HEK293 (cell line): Measurements from ENCODE around the gene TDRD9.

Source experiments
- ZNF138 ChIP-seq: fragments of 450-650 bp; formaldehyde crosslinking; IDR thresholded peaks from 2 replicates; pipeline ENCODE4 v1.5.1; 2016; ENCODE audit warnings: missing biosample characterization, missing genetic modification characterization, borderline replicate concordance
- ZNF23 ChIP-seq: fragments of 450-650 bp; formaldehyde crosslinking; IDR thresholded peaks from 2 replicates; pipeline ENCODE4 v1.5.1; 2016; ENCODE audit warnings: missing biosample characterization, missing genetic modification characterization, borderline replicate concordance
- ZNF24 ChIP-seq: fragments of 450-650 bp; formaldehyde crosslinking; IDR thresholded peaks from 2 replicates; pipeline ENCODE4 v1.5.1; 2016; ENCODE audit warnings: missing biosample characterization, missing genetic modification characterization
- ZNF274 ChIP-seq, 2 experiments: fragments of 200-500 bp in 1 of 2; fragments of 450-650 bp in 1 of 2; sonication (Bioruptor generic) in 1 of 2; formaldehyde crosslinking in 1 of 2; IDR thresholded peaks; 2 replicates each; pipeline versions ENCODE4 v1.5.1 to v1.6.1; 2014 to 2016; ENCODE audit warnings: borderline replicate concordance in 1 of 2, inconsistent platforms in 1 of 2, low read length in 1 of 2, missing biosample characterization in 1 of 2, missing genetic modification characterization in 1 of 2
- ZNF391 ChIP-seq: fragments of 450-650 bp; formaldehyde crosslinking; IDR thresholded peaks from 2 replicates; pipeline ENCODE4 v1.5.1; 2016; ENCODE audit warnings: low read depth, missing biosample characterization, missing genetic modification characterization, borderline replicate concordance
- ZNF473 ChIP-seq: fragments of 450-650 bp; formaldehyde crosslinking; IDR thresholded peaks from 2 replicates; pipeline ENCODE4 v1.5.1; 2017; ENCODE audit warnings: missing biosample characterization, missing genetic modification characterization
- ZNF530 ChIP-seq: fragments of 450-650 bp; formaldehyde crosslinking; IDR thresholded peaks from 2 replicates; pipeline ENCODE4 v1.5.1; 2016; ENCODE audit warnings: low read depth, missing biosample characterization, missing genetic modification characterization
- ZNF610 ChIP-seq: fragments of 450-650 bp; formaldehyde crosslinking; IDR thresholded peaks from 2 replicates; pipeline ENCODE4 v1.5.1; 2016; ENCODE audit warnings: missing biosample characterization, missing genetic modification characterization, borderline replicate concordance
- TF ChIP-seq, protein P1 (sequence below): fragments of 450-650 bp; formaldehyde crosslinking; IDR thresholded peaks from 2 replicates; pipeline ENCODE4 v1.5.1; 2016; ENCODE audit warnings: missing biosample characterization, missing genetic modification characterization, low read depth
- TF ChIP-seq, protein P2 (sequence below): fragments of 450-650 bp; formaldehyde crosslinking; IDR thresholded peaks from 2 replicates; pipeline ENCODE4 v1.5.1; 2016; ENCODE audit warnings: missing biosample characterization, missing genetic modification characterization
- TF ChIP-seq, protein P3 (sequence below): fragments of 450-650 bp; formaldehyde crosslinking; IDR thresholded peaks from 2 replicates; pipeline ENCODE4 v1.5.1; 2016; ENCODE audit warnings: missing biosample characterization, missing genetic modification characterization
- TF ChIP-seq, protein P4 (sequence below): sonication (generic); formaldehyde crosslinking; IDR thresholded peaks from 2 replicates; pipeline ENCODE4 v1.8.1; 2022; ENCODE audit warnings: mild to moderate bottlenecking, moderate library complexity, missing genetic modification reagents
- TF ChIP-seq, protein P5 (sequence below): fragments of 450-650 bp; formaldehyde crosslinking; conservative IDR thresholded peaks from 2 replicates; pipeline ENCODE4 v1.5.1; 2016; ENCODE audit warnings: low read depth, missing biosample characterization, missing genetic modification characterization
- TF ChIP-seq, protein P6 (sequence below): fragments of 450-650 bp; formaldehyde crosslinking; IDR thresholded peaks from 2 replicates; pipeline ENCODE4 v1.5.1; 2016; ENCODE audit warnings: missing biosample characterization, missing genetic modification characterization

DNA sequence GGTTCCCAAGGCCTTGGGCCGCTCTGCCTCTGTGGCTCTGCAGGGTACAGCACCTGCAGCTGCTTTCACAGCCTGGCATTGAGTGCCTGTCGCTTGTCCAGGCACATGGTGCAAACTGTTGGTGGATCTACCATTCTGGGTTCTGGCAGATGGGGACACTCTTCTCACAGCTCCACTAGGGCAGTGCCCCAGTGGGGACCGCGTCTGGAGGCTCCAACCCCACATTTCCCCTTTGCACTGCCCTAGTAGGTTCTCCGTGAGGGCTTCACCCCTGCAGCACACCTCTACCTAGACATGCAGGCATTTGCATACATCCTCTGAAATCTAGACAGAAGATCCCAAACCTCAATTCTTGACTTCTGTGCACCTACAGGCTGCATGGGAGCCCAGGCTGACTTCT is 138.0 kb downstream of the TDRD9 start:
- TF ChIP-seq, protein P1, sequence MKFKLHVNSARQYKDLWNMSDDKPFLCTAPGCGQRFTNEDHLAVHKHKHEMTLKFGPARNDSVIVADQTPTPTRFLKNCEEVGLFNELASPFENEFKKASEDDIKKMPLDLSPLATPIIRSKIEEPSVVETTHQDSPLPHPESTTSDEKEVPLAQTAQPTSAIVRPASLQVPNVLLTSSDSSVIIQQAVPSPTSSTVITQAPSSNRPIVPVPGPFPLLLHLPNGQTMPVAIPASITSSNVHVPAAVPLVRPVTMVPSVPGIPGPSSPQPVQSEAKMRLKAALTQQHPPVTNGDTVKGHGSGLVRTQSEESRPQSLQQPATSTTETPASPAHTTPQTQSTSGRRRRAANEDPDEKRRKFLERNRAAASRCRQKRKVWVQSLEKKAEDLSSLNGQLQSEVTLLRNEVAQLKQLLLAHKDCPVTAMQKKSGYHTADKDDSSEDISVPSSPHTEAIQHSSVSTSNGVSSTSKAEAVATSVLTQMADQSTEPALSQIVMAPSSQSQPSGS: no peak
- TF ChIP-seq, protein P2, sequence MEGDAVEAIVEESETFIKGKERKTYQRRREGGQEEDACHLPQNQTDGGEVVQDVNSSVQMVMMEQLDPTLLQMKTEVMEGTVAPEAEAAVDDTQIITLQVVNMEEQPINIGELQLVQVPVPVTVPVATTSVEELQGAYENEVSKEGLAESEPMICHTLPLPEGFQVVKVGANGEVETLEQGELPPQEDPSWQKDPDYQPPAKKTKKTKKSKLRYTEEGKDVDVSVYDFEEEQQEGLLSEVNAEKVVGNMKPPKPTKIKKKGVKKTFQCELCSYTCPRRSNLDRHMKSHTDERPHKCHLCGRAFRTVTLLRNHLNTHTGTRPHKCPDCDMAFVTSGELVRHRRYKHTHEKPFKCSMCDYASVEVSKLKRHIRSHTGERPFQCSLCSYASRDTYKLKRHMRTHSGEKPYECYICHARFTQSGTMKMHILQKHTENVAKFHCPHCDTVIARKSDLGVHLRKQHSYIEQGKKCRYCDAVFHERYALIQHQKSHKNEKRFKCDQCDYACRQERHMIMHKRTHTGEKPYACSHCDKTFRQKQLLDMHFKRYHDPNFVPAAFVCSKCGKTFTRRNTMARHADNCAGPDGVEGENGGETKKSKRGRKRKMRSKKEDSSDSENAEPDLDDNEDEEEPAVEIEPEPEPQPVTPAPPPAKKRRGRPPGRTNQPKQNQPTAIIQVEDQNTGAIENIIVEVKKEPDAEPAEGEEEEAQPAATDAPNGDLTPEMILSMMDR: no peak
- TF ChIP-seq ZNF23 (no peak), ZNF473 (no peak), ZNF138 (tag by site-specific recombination) (no peak), ZNF530 (tag by site-specific recombination) (no peak), ZNF274 (IDR thresholded peaks at IDR 0.05; ENCODE audit: low read length) (no peak), ZNF274 (tag by site-specific recombination; IDR thresholded peaks at IDR 0.05; ENCODE audit: borderline replicate concordance) (no peak), ZNF24 (tag by site-specific recombination) (no peak), ZNF391 (no peak), ZNF610 (tag by site-specific recombination) (no peak)
- TF ChIP-seq, protein P3, sequence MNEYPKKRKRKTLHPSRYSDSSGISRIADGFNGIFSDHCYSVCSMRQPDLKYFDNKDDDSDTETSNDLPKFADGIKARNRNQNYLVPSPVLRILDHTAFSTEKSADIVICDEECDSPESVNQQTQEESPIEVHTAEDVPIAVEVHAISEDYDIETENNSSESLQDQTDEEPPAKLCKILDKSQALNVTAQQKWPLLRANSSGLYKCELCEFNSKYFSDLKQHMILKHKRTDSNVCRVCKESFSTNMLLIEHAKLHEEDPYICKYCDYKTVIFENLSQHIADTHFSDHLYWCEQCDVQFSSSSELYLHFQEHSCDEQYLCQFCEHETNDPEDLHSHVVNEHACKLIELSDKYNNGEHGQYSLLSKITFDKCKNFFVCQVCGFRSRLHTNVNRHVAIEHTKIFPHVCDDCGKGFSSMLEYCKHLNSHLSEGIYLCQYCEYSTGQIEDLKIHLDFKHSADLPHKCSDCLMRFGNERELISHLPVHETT (tag by site-specific recombination): no peak
- TF ChIP-seq, protein P4, sequence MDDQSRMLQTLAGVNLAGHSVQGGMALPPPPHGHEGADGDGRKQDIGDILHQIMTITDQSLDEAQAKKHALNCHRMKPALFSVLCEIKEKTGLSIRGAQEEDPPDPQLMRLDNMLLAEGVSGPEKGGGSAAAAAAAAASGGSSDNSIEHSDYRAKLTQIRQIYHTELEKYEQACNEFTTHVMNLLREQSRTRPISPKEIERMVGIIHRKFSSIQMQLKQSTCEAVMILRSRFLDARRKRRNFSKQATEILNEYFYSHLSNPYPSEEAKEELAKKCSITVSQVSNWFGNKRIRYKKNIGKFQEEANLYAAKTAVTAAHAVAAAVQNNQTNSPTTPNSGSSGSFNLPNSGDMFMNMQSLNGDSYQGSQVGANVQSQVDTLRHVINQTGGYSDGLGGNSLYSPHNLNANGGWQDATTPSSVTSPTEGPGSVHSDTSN (CRISPR knock-in tag): no peak
- TF ChIP-seq, protein P5, sequence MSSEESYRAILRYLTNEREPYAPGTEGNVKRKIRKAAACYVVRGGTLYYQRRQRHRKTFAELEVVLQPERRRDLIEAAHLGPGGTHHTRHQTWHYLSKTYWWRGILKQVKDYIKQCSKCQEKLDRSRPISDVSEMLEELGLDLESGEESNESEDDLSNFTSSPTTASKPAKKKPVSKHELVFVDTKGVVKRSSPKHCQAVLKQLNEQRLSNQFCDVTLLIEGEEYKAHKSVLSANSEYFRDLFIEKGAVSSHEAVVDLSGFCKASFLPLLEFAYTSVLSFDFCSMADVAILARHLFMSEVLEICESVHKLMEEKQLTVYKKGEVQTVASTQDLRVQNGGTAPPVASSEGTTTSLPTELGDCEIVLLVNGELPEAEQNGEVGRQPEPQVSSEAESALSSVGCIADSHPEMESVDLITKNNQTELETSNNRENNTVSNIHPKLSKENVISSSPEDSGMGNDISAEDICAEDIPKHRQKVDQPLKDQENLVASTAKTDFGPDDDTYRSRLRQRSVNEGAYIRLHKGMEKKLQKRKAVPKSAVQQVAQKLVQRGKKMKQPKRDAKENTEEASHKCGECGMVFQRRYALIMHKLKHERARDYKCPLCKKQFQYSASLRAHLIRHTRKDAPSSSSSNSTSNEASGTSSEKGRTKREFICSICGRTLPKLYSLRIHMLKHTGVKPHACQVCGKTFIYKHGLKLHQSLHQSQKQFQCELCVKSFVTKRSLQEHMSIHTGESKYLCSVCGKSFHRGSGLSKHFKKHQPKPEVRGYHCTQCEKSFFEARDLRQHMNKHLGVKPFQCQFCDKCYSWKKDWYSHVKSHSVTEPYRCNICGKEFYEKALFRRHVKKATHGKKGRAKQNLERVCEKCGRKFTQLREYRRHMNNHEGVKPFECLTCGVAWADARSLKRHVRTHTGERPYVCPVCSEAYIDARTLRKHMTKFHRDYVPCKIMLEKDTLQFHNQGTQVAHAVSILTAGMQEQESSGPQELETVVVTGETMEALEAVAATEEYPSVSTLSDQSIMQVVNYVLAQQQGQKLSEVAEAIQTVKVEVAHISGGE (tag by site-specific recombination): no peak
- TF ChIP-seq, protein P6, sequence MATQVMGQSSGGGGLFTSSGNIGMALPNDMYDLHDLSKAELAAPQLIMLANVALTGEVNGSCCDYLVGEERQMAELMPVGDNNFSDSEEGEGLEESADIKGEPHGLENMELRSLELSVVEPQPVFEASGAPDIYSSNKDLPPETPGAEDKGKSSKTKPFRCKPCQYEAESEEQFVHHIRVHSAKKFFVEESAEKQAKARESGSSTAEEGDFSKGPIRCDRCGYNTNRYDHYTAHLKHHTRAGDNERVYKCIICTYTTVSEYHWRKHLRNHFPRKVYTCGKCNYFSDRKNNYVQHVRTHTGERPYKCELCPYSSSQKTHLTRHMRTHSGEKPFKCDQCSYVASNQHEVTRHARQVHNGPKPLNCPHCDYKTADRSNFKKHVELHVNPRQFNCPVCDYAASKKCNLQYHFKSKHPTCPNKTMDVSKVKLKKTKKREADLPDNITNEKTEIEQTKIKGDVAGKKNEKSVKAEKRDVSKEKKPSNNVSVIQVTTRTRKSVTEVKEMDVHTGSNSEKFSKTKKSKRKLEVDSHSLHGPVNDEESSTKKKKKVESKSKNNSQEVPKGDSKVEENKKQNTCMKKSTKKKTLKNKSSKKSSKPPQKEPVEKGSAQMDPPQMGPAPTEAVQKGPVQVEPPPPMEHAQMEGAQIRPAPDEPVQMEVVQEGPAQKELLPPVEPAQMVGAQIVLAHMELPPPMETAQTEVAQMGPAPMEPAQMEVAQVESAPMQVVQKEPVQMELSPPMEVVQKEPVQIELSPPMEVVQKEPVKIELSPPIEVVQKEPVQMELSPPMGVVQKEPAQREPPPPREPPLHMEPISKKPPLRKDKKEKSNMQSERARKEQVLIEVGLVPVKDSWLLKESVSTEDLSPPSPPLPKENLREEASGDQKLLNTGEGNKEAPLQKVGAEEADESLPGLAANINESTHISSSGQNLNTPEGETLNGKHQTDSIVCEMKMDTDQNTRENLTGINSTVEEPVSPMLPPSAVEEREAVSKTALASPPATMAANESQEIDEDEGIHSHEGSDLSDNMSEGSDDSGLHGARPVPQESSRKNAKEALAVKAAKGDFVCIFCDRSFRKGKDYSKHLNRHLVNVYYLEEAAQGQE (tag by site-specific recombination): no peak
